Skeletal muscle tissue (tissue), 4 donors: ENCODE measurements around the gene CHCHD6. TPM values are rescaled to one million over a fixed set of nuclear protein-coding genes. Genes with fewer than 3 reads are reported as not detected.

Experiments used
- H3K27ac ChIP-seq: one replicate; pipeline ENCODE4 v1.7.0; 2013; ENCODE audit warnings: mild to moderate bottlenecking, low read depth, low read length, inconsistent platforms
- H3K27me3 ChIP-seq, 3 donors: one replicate each; pipeline ENCODE4 v1.7.0; 2013; ENCODE audit warnings: low read length in 3 of 3; ENCODE audit not compliant: control insufficient read depth in 3 of 3, insufficient read depth in 3 of 3
- H3K36me3 ChIP-seq, 3 donors: one replicate each; pipeline ENCODE4 v1.7.0; 2013; ENCODE audit warnings: low read length in 3 of 3; ENCODE audit not compliant: control insufficient read depth in 3 of 3, insufficient read depth in 3 of 3
- H3K4me1 ChIP-seq, 3 donors: one replicate each; pipeline ENCODE4 v1.7.0; 2013; ENCODE audit warnings: low read length in 3 of 3, mild to moderate bottlenecking in 3 of 3; ENCODE audit not compliant: control insufficient read depth in 3 of 3, insufficient read depth in 3 of 3
- H3K4me3 ChIP-seq, 3 donors: one replicate each; pipeline ENCODE4 v1.7.0; 2013; ENCODE audit warnings: low read length in 3 of 3
- H3K9ac ChIP-seq, 3 donors: one replicate each; pipeline ENCODE4 v1.7.0; 2013; ENCODE audit warnings: low read length in 3 of 3, mild to moderate bottlenecking in 3 of 3, moderate library complexity in 2 of 3, low read depth in 1 of 3
- H3K9me3 ChIP-seq, 3 donors: one replicate each; pipeline ENCODE4 v1.7.0; 2013; ENCODE audit warnings: low read length in 3 of 3; ENCODE audit not compliant: control insufficient read depth in 3 of 3
- total RNA-seq: library from RNA; depleted of rRNA; stranded (reverse); fragments of >200 nt; gene quantifications from one replicate; pipeline ENCODE4 v1.2.3, GENCODE V29; 2014
- donor health status: Osteomylitis.

The CHCHD6 gene
- total RNA-seq, 1 donor from 2014 or later = 8.9 TPM

DNA sequence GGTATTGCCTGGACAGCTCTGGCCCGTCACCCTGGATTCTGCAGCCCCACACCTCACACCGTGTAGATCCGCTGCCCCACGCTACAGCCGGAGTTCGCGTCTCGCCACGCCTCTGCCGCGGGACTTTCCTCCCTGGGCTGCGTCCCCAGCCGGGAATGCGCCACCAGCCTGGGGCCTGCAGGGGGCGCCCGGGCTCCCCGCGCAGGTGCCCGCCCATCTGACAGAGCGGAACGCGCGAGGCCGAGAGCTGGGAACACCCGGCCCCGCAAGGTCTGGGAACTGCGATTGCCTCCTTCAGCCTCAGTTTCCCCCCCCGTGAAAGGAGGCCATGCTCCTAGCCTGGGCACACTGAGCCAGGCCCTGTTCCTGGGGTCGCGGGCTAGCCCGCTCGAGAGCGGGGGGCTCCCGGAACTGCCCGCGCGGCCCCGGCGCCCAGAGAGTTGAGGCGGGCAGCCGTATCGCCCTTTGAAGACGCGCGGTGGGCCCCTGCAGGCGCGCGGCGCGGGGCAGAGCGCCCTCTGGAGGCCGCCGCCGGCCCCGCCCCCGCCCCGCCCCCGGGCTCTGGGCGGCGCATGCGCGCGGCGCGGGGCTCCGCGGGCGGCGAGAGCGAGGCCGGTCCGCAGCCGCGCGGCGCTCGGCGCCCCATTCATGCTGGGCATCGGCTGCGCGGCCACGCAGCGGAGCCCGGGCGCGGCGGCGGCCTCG lies 278.6 kb downstream of the CHCHD6 start, which contains the start of gene PLXNA1:
Gene PLXNA1 (plus strand): TSS at position 645 of the 705 bp plus-strand sequence. CDS start 5,479 bp downstream, outside the sequence.
- Histone ChIP-seq H3K36me3 (no peaks in the 10 kb centered on the region), H3K27me3 (peaks cover 0 to 3% (median 0%) of the 10 kb centered on the region in 3 donors), H3K9me3 (no peaks in the 10 kb centered on the region), H3K4me1 (peaks cover 27 to 33% (median 29%) of the 10 kb centered on the region in 3 donors), H3K27ac (no peak within 1 kb of the TSS), H3K9ac (peak within 1 kb of the TSS; percentile 61 to 82 (median 64)), H3K4me3 (peak within 1 kb of the TSS; percentile 38 to 68 (median 63))

DNA sequence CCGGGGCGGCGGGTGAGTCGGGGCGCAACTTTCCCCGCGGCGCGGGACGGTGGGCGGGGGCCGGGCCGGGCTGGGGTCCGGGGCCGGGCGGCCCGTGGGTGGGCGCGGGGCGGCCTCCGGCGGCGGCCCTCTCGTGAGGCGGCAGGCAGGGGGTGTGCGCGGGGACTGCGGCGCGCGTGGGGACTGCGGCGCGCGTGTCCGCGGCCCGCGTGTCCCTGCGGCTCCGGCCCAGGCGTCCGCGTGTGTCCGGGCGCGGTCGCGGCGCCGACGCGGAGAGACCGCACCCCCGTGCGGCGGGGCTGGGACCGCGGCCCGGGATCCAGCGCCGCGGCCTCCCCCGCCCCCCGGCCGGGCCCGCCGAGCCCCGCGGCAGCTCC lies 279.2 kb downstream of the CHCHD6 start:
- no peaks in the 10 kb centered on the region for H3K9me3 ChIP-seq
- H3K4me3 ChIP-seq = peak overlapping the region in 2 of 3 donors; percentile 63 to 65
- peaks cover 0 to 3% (median 0%) of the 10 kb centered on the region in 3 donors for H3K27me3 ChIP-seq
- H3K9ac ChIP-seq = peak overlapping the region in 1 of 3 donors; percentile 82
- H3K36me3 ChIP-seq = no peaks in the 10 kb centered on the region
- H3K27ac ChIP-seq = no peak overlapping the region
- peaks cover 29 to 33% (median 30%) of the 10 kb centered on the region in 3 donors for H3K4me1 ChIP-seq

DNA sequence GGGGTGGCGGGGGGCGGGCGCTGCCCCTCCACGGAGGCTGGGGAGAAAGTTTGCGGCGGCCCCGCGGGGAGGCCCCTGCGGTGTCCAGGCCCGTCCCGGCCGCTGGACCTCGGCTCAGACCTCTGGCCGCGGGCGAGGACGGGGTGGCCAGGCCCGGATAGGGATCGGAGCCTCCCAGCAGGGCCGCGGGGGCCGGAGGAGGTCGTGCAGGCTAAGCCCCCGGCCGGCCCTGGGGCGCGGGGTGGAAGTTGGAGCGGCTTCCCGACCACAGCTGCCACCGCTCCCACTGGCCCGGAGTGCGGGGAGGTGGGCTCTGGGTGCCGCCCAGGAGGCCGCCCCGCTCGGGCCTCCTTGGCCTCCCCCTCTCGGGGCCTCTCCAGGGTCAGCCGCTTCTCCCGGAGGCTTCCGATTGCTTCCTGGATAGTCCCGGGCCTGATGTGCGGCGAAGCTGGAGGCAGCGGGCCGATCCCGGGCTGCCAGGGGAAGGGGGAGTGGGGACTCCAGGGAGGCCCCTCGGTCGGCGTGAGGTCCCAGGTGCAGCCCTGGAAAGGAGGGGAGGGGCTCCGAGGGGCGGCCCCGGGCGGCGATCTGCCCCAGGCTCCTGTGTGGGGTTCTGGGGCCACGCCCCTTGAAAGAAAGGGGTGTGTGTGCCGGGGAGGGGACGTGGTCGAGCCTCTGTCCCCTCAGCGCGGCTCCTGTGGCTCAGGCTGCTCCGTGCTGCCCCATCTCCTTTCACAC lies 279.8 kb downstream of the CHCHD6 start:
- H3K9ac ChIP-seq = peak overlapping the region; percentile 61 to 82 (median 64)
- peak overlapping the region; percentile 38 to 65 (median 63) for H3K4me3 ChIP-seq
- no peak overlapping the region for H3K27ac ChIP-seq
- H3K27me3 ChIP-seq = peaks cover 0 to 3% (median 0%) of the 10 kb centered on the region in 3 donors
- peaks cover 29 to 33% (median 30%) of the 10 kb centered on the region in 3 donors for H3K4me1 ChIP-seq
- no peaks in the 10 kb centered on the region for H3K9me3 ChIP-seq
- H3K36me3 ChIP-seq = peaks cover 0 to 2% (median 0%) of the 10 kb centered on the region in 3 donors

DNA sequence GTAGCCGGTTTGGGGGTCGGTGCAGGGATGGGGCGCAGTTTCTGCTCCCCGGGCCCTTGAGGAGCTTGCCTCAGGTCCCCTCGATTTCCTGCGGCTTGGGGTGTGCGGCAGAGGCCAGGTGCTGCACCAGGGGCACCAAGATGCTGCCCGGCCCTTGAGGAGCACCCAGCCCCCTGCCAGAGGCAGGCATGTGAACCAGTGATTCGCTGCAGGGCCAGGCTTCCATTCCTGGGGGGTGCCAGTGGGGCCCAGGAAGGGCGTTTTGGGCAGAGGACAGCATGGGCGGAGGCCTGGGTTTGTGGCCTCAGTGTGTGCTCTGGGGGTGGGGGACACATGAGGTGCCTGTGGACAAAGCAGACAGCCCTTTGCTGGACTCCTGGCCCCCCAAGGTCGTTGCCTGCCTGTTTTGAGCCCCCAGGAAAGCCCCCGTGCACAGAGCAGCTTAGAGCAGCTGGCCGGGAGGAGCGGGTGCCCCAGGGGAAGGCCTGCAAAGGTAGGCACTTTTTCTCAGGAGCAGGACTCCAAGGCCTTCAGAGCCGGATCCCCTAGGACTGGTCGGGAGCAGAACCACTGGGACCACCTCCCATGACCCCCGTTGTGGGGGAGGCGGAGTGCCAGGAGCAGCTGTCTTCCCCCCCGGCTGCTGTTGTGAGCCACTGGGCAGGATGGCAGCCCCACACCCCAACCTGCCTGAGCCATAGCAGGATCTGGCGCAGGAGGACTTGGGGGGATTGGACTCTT lies 280.5 kb downstream of the CHCHD6 start:
- Histone ChIP-seq H3K9ac (peak overlapping the region; percentile 33 to 82 (median 64)), H3K27ac (no peak overlapping the region), H3K4me1 (peaks cover 29 to 33% (median 30%) of the 10 kb centered on the region in 3 donors), H3K36me3 (peaks cover 5 to 8% (median 7%) of the 10 kb centered on the region in 3 donors), H3K27me3 (peaks cover 0 to 3% (median 0%) of the 10 kb centered on the region in 3 donors), H3K9me3 (no peaks in the 10 kb centered on the region), H3K4me3 (peak overlapping the region; percentile 38 to 65 (median 63))

DNA sequence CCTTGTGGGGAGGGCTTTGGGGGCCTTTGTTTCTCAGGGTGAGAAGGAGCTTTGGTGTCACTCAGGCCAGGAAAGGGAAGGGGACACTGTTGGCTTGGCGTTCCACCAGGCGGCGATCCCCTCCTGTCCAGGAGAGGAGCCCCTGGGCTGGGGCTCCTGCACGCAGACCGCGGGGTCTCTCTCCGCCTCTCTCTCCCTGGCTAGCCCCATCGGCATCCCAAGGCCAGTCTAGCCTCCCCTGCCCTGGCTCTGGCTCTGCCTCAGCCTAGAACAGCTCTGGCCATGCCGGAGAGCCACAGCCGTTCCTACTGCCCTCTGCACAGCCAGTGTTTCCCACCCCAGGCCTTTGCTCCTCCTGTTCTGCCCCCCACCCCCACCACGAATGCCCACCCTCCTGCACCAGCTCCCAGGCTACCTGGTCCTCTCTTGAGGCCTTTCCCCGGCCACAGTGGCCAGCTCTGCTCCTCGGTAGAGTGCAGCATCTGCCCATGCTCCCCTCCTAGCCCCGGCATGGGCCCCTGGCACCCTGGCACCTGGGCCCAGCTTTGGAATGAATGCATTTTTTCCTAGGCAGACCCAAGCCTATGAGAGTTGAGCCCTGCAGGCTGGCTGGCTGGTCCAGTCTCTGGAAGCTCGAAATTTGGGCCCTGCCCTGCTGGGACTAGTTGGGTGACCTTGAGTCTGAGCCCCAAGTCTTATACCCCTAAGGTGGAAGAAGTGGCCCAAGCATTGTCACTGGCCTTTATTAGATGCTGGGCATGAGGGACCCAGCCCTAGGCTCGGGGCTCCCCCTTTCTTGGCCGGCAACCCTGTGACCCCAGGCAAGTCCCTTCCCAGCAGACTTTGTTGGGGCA lies 281.3 kb downstream of the CHCHD6 start:
- H3K36me3 ChIP-seq = peaks cover 13 to 15% (median 13%) of the 10 kb centered on the region in 3 donors
- no peak overlapping the region for H3K27ac ChIP-seq
- peak overlapping the region in 2 of 3 donors; percentile 33 to 45 for H3K9ac ChIP-seq
- peaks cover 0 to 3% (median 0%) of the 10 kb centered on the region in 3 donors for H3K27me3 ChIP-seq
- peaks cover 29 to 35% (median 30%) of the 10 kb centered on the region in 3 donors for H3K4me1 ChIP-seq
- no peak overlapping the region for H3K4me3 ChIP-seq
- no peaks in the 10 kb centered on the region for H3K9me3 ChIP-seq

DNA sequence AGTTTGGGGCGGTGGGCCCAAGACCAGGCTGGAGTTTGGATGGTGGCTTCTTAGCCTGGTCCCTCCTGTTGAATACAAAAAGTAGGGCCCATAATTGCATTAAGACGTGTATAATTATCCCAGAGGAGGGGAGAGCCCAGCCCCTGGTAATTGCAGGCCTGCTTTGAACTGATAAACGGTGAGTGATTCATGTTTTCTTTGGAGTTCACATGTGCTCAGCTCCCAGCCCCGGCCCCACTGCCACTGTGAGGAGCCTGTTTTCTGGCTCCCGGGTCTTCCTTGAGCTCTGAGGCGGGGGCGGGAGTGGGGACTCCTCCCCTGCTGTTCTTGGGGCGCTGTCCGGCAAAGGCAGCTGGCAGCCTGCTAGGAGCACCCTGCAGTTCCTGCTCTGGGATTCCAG lies 282.0 kb downstream of the CHCHD6 start:
- Histone ChIP-seq H3K27me3 (no peaks in the 10 kb centered on the region), H3K27ac (no peak overlapping the region), H3K36me3 (peaks cover 13 to 15% (median 13%) of the 10 kb centered on the region in 3 donors), H3K9ac (peak overlapping the region in 1 of 3 donors; percentile 8), H3K9me3 (no peaks in the 10 kb centered on the region), H3K4me1 (peaks cover 30 to 41% (median 33%) of the 10 kb centered on the region in 3 donors), H3K4me3 (no peak overlapping the region)

DNA sequence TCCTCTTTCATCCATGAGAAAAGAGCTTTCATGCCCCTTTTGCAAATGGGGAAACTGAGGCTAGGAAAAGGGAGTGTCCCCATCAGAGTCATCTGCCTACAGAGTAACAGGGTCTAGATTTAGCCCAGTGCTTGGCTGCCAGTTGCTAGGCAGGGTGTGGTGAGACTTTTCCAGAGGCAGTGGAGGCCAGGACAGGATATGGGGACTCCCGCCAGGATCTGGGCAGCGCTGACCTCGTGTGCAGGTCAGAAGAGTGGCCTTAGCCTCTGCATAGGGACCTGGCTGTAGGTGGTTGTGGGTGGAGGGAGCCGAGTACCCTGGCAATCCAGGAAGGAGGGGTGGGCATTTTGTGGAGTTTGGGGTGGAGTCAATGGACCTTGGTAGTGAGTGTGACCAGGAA lies 283.1 kb downstream of the CHCHD6 start:
- no peaks in the 10 kb centered on the region for H3K9me3 ChIP-seq
- no peaks in the 10 kb centered on the region for H3K27me3 ChIP-seq
- peak overlapping the region; percentile 31 for H3K27ac ChIP-seq
- H3K36me3 ChIP-seq = peaks cover 13 to 18% (median 13%) of the 10 kb centered on the region in 3 donors
- no peak overlapping the region for H3K4me3 ChIP-seq
- H3K4me1 ChIP-seq = peaks cover 31 to 46% (median 37%) of the 10 kb centered on the region in 3 donors
- H3K9ac ChIP-seq = peak overlapping the region in 1 of 3 donors; percentile 19

DNA sequence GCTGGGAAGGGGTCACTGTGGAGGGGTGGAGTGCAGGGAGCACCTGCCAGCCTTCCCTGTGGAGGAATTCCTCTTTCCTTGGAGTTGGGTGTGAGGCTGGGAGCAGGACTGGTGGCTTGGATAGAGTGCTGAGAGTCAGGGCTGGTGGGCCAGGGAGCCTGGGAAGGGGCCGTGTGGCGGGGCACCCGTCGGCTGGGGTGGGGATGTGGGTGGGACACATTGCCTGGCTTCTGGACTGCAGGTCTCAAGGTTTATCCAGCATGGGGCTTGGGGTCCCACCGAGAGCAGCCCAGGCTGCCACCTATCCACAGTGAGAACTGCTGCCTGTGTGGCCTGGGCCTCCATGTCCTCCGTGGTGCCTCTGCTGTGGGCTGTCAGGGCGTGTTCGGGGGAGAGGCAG lies 283.6 kb downstream of the CHCHD6 start:
- H3K27me3 ChIP-seq = no peaks in the 10 kb centered on the region
- peaks cover 13 to 18% (median 13%) of the 10 kb centered on the region in 3 donors for H3K36me3 ChIP-seq
- no peaks in the 10 kb centered on the region for H3K9me3 ChIP-seq
- H3K4me1 ChIP-seq = peaks cover 31 to 48% (median 39%) of the 10 kb centered on the region in 3 donors
- H3K4me3 ChIP-seq = no peak overlapping the region
- H3K9ac ChIP-seq = no peak overlapping the region
- H3K27ac ChIP-seq = no peak overlapping the region
